Astrocyte of the spinal cord (primary cell): ENCODE measurements around the gene PTPRH.

Source experiments
- DNase-seq: peaks from one replicate; pipeline ENCODE4 v3.0.0; 2011; ENCODE audit warnings: low read depth, low spot score
- H3K4me3 ChIP-seq: 2 replicates; pipeline ENCODE4 v1.5.1; 2011; ENCODE audit warnings: low read depth, mild to moderate bottlenecking, low read length, moderate library complexity
- CTCF ChIP-seq: IDR thresholded peaks from 2 replicates; pipeline ENCODE4 v1.5.1; 2012; ENCODE audit warnings: low read depth, mild to moderate bottlenecking, low read length, inconsistent platforms
- in situ Hi-C: cut with HindIII; loops from 2 replicates; pipeline ENCODE4 v1.10.0; 2017; ENCODE audit warnings: low sequenced_read_pairs

PTPRH gene

GRCh38 chr19:55186080-55186479 is 23.2 kb downstream of the PTPRH start:
- no peak for TF ChIP-seq CTCF
- no peak for DNase-seq
- in situ Hi-C loops, result no loop called here
- no peak overlapping the region for H3K4me3 ChIP-seq

GRCh38 chr19:55181740-55182139 is 27.6 kb downstream of the PTPRH start:
- H3K4me3 ChIP-seq, result no peak overlapping the region
- in situ Hi-C loops, result no loop called here
- no peak for TF ChIP-seq CTCF
- no peak for DNase-seq

DNA sequence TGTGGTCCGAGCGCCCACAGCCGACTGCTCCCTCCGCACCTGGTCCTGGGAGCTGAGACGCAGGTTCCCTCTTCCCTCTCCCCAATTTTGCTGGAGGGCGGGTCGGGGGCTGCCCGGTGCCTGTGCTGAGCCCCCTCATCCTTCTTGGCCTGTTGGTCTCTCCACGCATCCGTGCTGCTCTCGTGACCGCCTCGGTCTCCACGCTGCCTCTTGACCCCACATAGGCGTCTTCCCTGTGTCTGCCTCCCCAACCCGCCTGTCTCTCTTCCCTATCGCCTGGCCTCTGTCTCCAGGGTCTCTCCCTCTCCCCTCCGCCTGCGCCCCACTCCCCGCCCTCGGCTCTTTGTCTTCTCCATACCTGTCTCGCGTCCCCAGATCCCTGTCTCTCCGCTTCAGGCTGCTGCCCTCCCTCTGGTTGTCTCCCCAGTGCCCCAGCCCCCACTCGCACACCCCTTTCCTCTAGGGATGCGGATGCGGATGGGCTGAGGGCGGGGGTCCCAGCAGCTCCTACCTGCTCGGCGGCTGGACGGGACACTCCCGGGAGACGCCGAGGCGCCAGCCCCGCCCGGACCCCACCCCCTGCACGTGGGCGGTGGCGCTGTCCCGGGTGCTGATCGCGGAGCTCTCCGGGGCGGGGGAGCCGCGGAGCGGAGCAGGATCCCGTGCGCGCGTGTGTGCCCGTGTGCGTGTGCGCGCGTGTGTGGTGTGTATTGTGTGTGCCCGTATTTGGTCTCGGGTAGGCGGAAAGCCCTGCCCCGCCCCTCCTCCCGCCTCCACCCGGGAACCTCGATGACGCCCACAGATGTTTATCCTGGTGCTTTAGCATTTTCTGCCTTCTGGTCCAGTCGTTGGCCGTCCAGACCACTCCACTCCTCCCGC is 29.5 kb downstream of the PTPRH start, which contains the start of gene SYT5:
Gene SYT5 (minus strand): TSS at position 684 of the 879 bp plus-strand sequence. CDS start 1,248 bp downstream, outside the sequence.
- TF ChIP-seq CTCF, result no peak
- no peak for DNase-seq
- in situ Hi-C loops, result loop anchor here (10.0 kb wide), 1 partner anchor 215 kb away; no protein-coding TSS in a partner anchor
- H3K4me3 ChIP-seq, result peak within 1 kb of the TSS; percentile 26

- peak; percentile 72 for DNase-seq
- TF ChIP-seq CTCF, result no peak
- H3K4me3 ChIP-seq, result peak overlapping the region; percentile 26
- in situ Hi-C loops, result loop anchor here (10.0 kb wide), 1 partner anchor 216 kb away; no protein-coding TSS in a partner anchor
Measured at GRCh38 chr19:55178781-55179599, 30.3 kb downstream of the PTPRH start.

- no peak for DNase-seq
- no peak for TF ChIP-seq CTCF
Measured at GRCh38 chr19:55176076-55176475, 33.2 kb downstream of the PTPRH start.

DNA sequence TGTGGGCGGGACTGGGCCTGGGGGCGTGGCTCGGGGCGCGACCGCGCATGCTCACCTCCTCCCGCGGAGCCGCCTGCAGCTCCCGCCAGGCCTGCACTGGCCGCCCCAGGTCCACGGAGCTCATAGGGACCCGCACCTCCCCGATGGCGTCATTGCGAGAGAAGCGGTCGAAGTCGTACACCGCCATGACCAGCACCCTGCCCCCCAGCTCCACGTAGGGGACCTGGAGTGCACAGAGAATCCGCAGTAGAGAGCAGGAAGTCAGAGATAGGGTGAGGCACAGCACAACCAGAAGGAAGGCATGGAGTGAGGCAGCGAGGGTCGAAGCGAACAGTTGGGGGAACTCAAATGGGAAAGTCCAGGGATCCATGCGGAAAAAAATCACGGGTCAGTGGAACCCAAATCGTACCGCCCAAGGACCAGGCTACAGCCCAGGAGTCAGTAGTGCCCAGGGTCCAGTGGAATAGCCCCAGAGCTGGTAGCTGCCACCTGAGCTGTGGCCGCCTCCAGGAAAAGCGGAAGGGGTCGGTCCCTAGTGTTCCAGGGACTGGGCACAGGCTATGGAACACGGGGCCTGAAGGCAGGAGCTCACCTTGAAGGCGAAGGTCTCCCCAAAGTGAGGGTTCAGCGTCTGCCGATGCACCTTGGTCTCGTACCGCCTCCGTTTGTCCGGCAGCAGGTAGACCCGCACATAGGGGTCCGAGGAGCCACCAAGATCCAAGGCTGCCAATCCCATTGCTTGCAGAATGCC is 34.0 kb downstream of the PTPRH start:
- TF ChIP-seq CTCF, result no peak
- H3K4me3 ChIP-seq, result no peak overlapping the region
- in situ Hi-C loops, result loop anchor here (10.0 kb wide), 1 partner anchor 220 kb away; no protein-coding TSS in a partner anchor
- DNase-seq, result no peak

More at GRCh38 chr19:55176076-55176475, 33.2 kb downstream of the PTPRH start:
- in situ Hi-C loops, result loop anchor here (10.0 kb wide), 1 partner anchor 219 kb away; no protein-coding TSS in a partner anchor
- H3K4me3 ChIP-seq, result no peak overlapping the region
